Thyroid gland (tissue), 4 donors: Measurements from ENCODE around the gene OXLD1.
A peak's percentile ranks its signal among the peaks of the same experiment; 100 is the strongest.

Experiments
- CTCF ChIP-seq, 6 experiments: fragments of 200-600 bp in 3 of 6; fragments of 450-650 bp in 3 of 6; sonication (generic) in 3 of 6; IDR thresholded peaks; one replicate each; pipeline ENCODE4 v1.5.1; 2016 to 2019; ENCODE audit warnings: antibody characterized with exemption in 6 of 6, mild to moderate bottlenecking in 2 of 6, inconsistent platforms in 1 of 6, moderate library complexity in 1 of 6
- POLR2A ChIP-seq, 2 donors: fragments of 450-650 bp; IDR thresholded peaks; one replicate each; pipeline ENCODE4 v1.6.1; 2017; ENCODE audit warnings: antibody characterized with exemption in 2 of 2, mild to moderate bottlenecking in 2 of 2, moderate library complexity in 1 of 2

- no peak for TF ChIP-seq CTCF (IDR thresholded peaks at IDR 0.05)
- peak in 1 of 2 donors; percentile 71 for TF ChIP-seq POLR2A (IDR thresholded peaks at IDR 0.05)
Measured at GRCh38 chr17:81683584-81684441, 17.4 kb upstream of the OXLD1 start, which contains the start of the genes ARL16 and HGS.
